ES-I3 (cell line): Measurements from ENCODE around the gene FER.
"Not testable (repeated sequence)": the region's sequence is repeated elsewhere in the genome, so short reads cannot be mapped to it uniquely, and the experiment has no call there.

ENCODE experiments used
- H3K36me3 ChIP-seq: 2 replicates; pipeline ENCODE4 v1.6.1; 2013; ENCODE audit warnings: mild to moderate bottlenecking, low read length, control low read depth, moderate library complexity; ENCODE audit not compliant: insufficient read depth
- H3K4me1 ChIP-seq: 2 replicates; pipeline ENCODE4 v1.6.1; 2013; ENCODE audit warnings: mild to moderate bottlenecking, control low read depth, low read length; ENCODE audit not compliant: insufficient read depth
- H3K9ac ChIP-seq: 2 replicates; pipeline ENCODE4 v1.6.1; 2013; ENCODE audit warnings: low read depth, mild to moderate bottlenecking, low read length, moderate library complexity
- H3K9me3 ChIP-seq: 2 replicates; pipeline ENCODE4 v1.6.1; 2013; ENCODE audit warnings: mild to moderate bottlenecking, low read length, moderate library complexity; ENCODE audit not compliant: control insufficient read depth, insufficient read depth

The FER gene

DNA sequence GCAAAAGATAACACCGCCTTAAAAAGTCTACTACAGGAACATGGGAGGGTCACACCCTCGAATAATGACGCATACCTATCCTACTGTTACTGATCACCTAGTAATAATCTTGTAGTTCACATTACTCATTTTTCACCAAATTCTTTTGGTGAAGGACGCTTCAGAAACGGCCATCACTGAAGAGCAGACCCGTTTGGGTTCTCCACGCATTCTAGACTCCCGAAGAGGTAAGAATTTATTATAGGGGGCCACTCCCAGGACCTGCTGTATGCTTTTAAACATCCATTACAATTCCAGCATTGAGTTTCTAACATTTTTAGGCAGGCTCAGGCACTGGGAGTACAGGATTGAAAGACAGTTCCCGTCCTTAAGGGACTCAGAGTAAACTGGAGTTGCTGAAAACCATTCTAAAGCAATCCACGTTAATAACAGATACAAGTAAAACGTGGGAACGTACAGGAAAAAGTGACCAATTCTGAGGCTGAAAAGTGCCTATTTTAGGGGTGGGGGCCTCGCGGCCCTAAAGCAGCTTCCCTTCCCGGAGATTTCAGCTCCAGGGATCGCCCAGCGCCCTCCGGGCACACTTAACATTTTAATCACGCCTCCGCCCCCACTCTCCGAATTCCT, at the start of gene FER:
TSS of gene FER (plus strand) at position 124 of the 627 bp plus-strand sequence. CDS start 50,286 bp downstream, outside the sequence.
- Histone ChIP-seq H3K4me1 (0 out of 2 replicates have a peak, but pooled peaks cover 6% of the 10 kb centered on the region), H3K9ac (peak within 1 kb of the TSS; percentile 79), H3K9me3 (no peaks in the 10 kb centered on the region), H3K36me3 (no peaks in the 10 kb centered on the region)

DNA sequence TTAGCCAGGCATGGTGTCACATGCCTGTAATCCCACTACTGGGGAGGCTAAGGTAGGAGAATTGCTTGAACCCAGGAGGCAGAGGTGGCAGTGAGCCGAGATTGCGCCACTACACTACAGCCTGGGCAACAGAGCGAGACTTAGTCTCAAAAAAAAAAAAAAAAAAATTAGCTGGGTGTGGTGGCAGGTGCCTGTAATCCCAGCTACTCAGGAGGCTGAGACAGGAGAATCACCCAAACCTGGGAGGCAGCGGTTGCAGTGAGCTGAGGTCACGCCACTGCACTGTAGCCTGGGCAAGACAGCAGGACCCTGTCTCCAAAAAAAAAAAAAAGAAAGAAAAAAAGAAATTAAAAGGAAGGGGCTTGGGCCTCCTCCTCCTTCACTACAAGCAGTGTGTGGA, 47.3 kb upstream of the FER start:
- not testable (repeated sequence) for H3K36me3 ChIP-seq, H3K9ac ChIP-seq

GRCh38 chr5:108700930-108701329, 46.8 kb upstream of the FER start:
- H3K9ac ChIP-seq = no peak overlapping the region
- no peaks in the 10 kb centered on the region for H3K4me1 ChIP-seq
- no peaks in the 10 kb centered on the region for H3K9me3 ChIP-seq
- H3K36me3 ChIP-seq = no peaks in the 10 kb centered on the region

More for the DNA sequence above, 47.3 kb upstream of the FER start:
- H3K4me1 ChIP-seq, H3K9me3 ChIP-seq: not testable (repeated sequence)

GRCh38 chr5:108702546-108702945, 45.2 kb upstream of the FER start:
- no peak overlapping the region for H3K9ac ChIP-seq
- H3K4me1 ChIP-seq = no peaks in the 10 kb centered on the region
- H3K36me3 ChIP-seq = no peaks in the 10 kb centered on the region
- no peaks in the 10 kb centered on the region for H3K9me3 ChIP-seq

DNA sequence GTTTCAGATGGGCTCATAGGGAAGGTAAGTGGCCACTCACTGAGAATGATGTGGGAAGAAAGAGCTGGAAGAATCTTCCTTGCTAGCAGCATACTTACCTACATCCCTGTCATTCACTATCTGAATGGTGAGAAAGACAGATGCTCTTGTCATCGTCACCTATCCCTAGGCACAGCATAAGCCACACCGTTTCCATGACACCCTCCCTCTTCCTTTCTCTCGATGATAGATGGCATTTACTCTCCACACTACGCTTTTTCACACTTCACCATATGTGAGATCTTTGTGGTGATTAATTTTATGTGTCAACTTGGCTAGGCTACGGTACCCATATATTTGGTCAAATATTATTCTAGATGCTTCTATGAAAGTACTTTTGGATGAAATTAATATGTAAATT, 44.4 kb upstream of the FER start:
- Histone ChIP-seq H3K36me3 (no peaks in the 10 kb centered on the region), H3K4me1 (no peaks in the 10 kb centered on the region), H3K9ac (no peak overlapping the region), H3K9me3 (no peaks in the 10 kb centered on the region)

DNA sequence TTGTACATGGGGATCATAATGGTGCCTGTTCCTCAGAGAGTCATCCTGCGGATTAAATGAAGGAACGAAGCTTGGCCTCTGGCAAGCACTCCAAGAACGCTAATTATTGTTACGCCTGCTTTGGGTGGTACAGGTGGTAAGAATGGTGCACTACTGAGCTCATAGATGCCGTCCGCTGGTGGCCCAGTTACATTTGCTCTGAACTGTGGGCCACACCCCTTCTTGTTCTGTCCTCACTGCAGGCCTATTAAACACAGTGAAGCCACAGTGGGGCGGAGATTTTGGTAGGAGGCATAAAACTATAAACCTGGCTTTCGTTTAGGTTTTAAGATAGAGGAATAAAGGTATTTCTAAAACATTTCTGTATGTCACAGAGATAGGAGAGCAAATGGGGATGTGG, 40.6 kb upstream of the FER start:
- H3K36me3 ChIP-seq = no peaks in the 10 kb centered on the region
- H3K9me3 ChIP-seq = no peaks in the 10 kb centered on the region

DNA sequence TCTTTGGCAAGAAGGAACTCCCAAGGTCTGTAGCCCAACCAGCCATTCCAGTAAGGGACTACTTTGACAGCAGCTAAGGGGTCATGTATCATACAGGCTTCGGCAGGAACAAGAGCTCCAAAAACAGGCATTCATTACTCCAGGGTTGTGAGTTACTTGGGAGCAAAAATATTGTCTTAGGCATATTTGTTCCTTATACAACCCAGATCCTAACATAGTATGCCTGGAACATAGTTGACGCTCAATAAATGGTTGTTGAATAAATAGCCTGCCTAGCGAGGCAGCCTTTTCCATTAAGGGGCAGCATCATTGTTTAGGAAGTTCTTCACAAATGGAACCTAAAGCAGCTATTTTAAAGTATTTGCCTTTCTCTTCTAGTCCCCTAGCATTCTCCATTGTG, 35.8 kb upstream of the FER start:
- H3K9me3 ChIP-seq = no peaks in the 10 kb centered on the region
- H3K9ac ChIP-seq = no peak overlapping the region
- no peaks in the 10 kb centered on the region for H3K4me1 ChIP-seq
- no peaks in the 10 kb centered on the region for H3K36me3 ChIP-seq

More for the DNA sequence above, 40.6 kb upstream of the FER start:
- Histone ChIP-seq H3K4me1 (no peaks in the 10 kb centered on the region), H3K9ac (no peak overlapping the region)

DNA sequence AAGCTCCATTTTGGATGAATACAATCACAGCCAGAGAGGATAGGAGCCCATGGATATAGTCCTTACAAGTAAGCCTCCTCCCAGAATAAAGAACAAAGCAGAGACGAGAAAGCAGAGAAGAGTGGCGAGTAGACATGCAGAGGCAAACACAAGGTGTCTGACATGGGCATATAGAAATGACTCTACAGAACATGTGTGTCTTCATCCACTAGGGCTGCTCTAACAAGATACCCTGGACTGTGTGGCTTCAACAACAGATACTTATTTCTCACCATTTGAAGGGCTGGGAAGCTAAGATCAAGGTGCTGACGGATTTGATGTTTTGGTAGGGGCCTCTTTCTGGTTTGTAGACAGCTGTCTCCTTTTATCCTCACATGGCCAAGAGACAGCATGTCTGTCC, 32.3 kb upstream of the FER start:
- Histone ChIP-seq H3K4me1 (no peaks in the 10 kb centered on the region), H3K9ac (no peak overlapping the region), H3K36me3 (no peaks in the 10 kb centered on the region), H3K9me3 (no peaks in the 10 kb centered on the region)

DNA sequence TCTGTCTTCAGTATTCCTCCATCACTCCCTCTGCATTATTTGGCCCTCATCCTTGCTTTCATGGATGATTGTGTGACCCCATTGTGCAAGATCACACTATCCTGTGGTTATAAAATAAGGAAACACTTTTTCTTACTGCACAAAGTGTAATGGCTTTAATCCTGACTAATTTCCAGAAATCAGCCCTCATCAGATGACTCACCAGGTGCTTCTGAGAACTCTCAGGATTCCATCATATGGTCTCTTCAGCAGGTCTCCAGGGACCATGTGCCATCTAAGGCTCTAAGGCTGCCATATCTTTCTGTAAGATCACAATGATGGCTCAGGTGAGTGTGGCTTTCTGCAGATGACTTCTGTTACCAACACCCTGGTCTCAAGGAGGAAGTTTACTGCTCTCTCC, 27.3 kb upstream of the FER start:
- H3K9ac ChIP-seq = no peak overlapping the region
- no peaks in the 10 kb centered on the region for H3K4me1 ChIP-seq
- H3K36me3 ChIP-seq = no peaks in the 10 kb centered on the region
- H3K9me3 ChIP-seq = no peaks in the 10 kb centered on the region

GRCh38 chr5:108726446-108727235, 21.1 kb upstream of the FER start:
- Histone ChIP-seq H3K36me3 (no peaks in the 10 kb centered on the region), H3K4me1 (peaks cover 11% of the 10 kb centered on the region; the same call in 1 of the 2 replicates), H3K9ac (peak overlapping the region; percentile 87), H3K9me3 (no peaks in the 10 kb centered on the region)

DNA sequence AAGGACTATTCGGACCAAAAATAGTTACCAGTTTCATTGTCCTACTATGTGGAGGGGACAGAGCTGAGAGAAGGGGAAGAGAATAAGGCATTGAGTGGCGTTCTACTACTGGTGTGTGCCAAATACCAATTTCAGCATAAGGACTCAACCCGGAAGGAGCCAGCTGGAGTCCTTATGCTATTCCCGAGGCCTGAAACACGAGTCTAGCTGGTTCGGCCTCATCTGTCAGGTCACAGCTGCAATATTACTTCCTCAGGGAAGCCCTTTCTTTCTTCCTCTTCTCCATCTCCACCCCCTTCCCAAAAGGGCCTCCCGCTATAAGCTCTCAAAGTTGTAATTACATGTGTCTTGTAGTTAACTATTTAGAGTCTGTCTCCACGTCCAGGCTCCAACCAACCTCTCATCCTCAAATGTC, 20.5 kb upstream of the FER start:
- peak overlapping the region; percentile 87 for H3K9ac ChIP-seq
- H3K4me1 ChIP-seq = peaks cover 11% of the 10 kb centered on the region; the same call in 1 of the 2 replicates
- no peaks in the 10 kb centered on the region for H3K9me3 ChIP-seq
- H3K36me3 ChIP-seq = no peaks in the 10 kb centered on the region

DNA sequence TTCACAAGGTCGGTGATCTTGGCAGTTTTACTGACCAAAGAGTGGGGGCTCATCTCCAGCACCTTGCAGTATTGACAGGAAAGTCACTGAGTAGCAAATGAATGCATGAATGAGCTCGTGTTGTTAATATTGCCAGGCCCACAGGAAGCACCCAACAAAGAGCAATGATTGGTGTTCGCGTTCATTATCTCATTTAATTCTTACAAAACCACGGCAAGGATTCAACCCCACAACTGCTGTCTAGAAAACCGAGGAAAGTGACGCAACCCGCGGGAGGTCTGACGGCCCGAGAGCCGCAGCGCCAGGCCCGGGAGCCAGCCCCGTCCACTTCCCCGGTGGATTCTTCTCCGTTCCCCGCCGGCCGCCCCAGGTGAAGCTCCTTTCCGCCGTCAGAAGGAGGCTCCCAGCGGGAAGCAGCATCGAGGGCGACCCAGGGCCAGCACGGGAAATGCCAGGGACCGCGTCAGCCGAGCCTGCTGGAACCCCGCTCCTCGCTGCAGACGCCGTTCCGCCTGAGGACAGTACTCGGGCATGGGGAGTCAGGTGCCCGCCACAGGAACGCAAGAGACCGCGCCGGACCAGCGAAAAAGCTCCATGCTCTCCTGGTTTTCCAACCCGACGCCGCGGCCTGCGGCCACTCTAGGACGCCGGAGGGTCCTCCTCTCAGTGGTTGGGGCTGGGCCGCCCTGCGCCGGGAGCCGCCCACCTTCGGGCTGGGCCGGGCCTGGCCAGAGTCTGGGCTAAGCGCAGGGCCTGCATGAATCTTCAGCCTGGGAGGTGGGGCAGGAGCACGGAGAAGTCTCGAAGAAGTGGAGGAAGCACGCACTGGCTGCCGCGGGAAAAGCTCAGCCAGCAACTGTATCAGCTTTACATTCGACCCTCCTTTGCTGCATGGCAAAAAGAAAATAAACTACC, 19.8 kb upstream of the FER start:
- Histone ChIP-seq H3K4me1 (peaks cover 11% of the 10 kb centered on the region; the same call in 1 of the 2 replicates), H3K9me3 (no peaks in the 10 kb centered on the region), H3K36me3 (no peaks in the 10 kb centered on the region), H3K9ac (peak overlapping the region; percentile 87)

DNA sequence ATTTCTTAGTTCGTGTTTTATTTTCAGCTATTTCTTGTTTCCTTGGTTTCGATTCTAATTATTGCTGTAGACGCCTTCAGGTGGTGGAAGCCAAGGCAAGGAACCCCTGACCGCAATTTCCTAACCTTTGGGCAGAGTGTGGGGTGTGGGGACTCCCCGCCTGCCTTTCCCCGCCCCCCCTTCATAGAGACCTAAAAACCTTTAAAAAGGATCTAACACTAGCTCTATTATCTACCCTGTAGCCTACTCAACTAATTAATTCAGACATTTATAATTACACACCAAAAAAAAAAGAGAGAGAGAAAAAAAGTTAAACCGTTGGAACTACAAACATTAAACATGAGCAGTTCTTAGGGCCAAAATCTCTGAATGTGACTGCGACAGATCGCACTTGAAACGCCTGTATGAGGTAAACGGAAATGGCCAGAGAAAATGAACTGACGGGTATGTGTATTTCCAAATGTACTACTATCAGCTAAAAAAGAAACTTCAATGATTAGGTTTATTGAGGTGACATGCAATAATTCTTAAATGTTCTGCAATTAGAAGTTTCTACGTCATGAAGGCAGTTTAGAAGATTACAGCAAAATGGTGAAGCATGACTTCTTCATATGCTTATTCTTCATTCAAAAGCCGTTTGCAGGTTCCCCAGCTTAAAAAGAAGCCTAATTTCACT, 19.0 kb upstream of the FER start:
- H3K9ac ChIP-seq = peak overlapping the region; percentile 87
- H3K4me1 ChIP-seq = peaks cover 11% of the 10 kb centered on the region; the same call in 1 of the 2 replicates
- H3K9me3 ChIP-seq = no peaks in the 10 kb centered on the region
- H3K36me3 ChIP-seq = no peaks in the 10 kb centered on the region

DNA sequence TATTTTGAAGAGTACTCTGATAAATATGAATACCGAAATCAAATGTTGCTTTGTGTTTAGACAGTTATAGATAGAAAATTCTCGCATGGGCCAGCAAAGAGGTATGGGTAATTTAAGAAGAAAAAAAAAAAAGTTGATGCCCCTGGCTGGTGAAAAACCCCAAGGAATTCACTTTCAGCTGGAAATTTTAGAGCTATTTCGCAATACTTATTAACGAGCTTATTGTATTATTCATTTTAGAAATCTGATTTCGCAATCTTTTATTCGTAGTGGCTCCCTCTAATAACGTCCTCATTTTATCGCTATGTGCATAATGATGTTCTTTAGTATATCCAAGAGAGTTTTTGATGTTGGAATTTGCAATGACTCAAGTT, 18.5 kb upstream of the FER start:
- no peaks in the 10 kb centered on the region for H3K36me3 ChIP-seq
- H3K4me1 ChIP-seq = peaks cover 11% of the 10 kb centered on the region; the same call in 1 of the 2 replicates
- H3K9me3 ChIP-seq = no peaks in the 10 kb centered on the region
- H3K9ac ChIP-seq = peak overlapping the region; percentile 87; the same call in 1 of the 2 replicates
